Activated CD8-positive, alpha-beta memory T cell treated with anti-CD3 and anti-CD28 coated beads for 4 hours (primary cell): Measurements from ENCODE around the gene COMMD10.

Source experiments
- DNase-seq, 2 donors: peaks; one replicate each; pipeline ENCODE4 v3.0.0-alpha.2; 2020; ENCODE audit warnings: low read depth in 2 of 2

Gene COMMD10

GRCh38 chr5:116216246-116216645 lies 131.4 kb downstream of the COMMD10 start:
- DNase-seq, result no peak

- DNase-seq, result no peak
Observed at GRCh38 chr5:116225281-116225922, 140.6 kb downstream of the COMMD10 start.

- no peak for DNase-seq
Observed at GRCh38 chr5:116229131-116229689, 144.4 kb downstream of the COMMD10 start.

DNA sequence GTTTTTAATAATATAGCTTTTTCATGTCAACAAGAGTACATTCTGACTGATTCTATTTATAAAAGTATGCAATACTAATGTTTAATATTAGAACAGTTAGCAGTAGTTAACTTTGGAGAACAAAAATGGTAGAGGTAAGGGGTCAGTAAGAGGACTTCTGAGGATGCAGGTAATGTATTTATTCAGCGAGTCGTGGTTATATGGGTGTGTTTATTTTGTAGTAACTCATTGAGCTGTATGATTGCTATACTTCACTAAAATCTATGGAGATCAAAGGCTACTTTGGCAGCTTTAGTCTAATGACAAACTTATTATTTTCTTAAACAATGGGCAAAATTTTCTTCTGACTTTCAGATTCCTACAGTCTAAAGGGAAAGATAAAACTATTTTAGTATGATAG lies 146.5 kb downstream of the COMMD10 start:
- no peak for DNase-seq

- no peak for DNase-seq
Observed at GRCh38 chr5:116234681-116235080, 149.9 kb downstream of the COMMD10 start.

GRCh38 chr5:116237917-116238500 lies 153.2 kb downstream of the COMMD10 start:
- no peak for DNase-seq

- no peak for DNase-seq
Observed at GRCh38 chr5:116242343-116242742, 157.5 kb downstream of the COMMD10 start.

DNA sequence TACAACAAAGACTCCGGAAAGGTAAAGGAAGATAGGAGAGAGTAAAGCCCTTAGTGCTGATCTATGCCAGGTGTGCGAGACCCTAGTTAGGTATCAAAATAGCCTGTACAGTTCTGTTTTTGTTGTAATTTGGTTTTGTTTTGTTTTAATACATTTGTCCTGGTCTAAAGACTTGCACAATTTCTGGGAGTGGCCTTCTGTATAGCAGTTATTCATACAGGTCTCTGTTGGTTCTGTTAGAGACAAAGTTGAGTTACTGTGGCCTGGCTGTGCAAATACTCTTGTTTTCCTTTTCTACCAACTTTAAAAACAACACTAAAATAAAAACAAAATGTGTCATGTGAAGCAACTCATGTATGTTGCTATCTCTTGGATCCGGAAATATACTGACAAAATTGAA lies 163.6 kb downstream of the COMMD10 start:
- DNase-seq, result no peak

GRCh38 chr5:116249648-116250047 lies 164.8 kb downstream of the COMMD10 start:
- DNase-seq, result no peak

- DNase-seq, result no peak
Observed at GRCh38 chr5:116256717-116257116, 171.9 kb downstream of the COMMD10 start.

DNA sequence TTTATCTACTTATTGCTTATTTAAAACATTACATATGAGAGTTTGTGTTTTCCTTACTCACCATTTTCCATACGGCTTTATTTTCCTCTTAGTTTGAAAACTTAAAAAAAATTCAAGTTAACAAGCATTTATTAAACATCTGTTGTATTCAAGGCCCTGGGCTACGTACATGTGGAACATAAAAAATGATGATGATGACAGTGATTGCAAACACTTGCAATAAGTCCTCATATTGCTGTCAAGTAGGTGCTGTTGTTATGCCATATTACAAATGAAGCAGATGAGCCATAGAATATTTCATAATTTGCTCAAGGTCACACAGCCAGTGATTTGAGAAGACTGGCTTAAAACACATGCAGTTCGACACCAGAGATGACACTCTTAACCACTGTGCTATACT lies 180.6 kb downstream of the COMMD10 start:
- no peak for DNase-seq

GRCh38 chr5:116271446-116272025 lies 186.7 kb downstream of the COMMD10 start:
- no peak for DNase-seq

GRCh38 chr5:116272281-116272941 lies 187.6 kb downstream of the COMMD10 start:
- DNase-seq, result no peak

GRCh38 chr5:116273448-116274242 lies 188.8 kb downstream of the COMMD10 start:
- DNase-seq, result no peak

GRCh38 chr5:116274251-116274650 lies 189.4 kb downstream of the COMMD10 start:
- DNase-seq, result no peak

- no peak for DNase-seq
Observed at GRCh38 chr5:116275282-116275681, 190.5 kb downstream of the COMMD10 start.

DNA sequence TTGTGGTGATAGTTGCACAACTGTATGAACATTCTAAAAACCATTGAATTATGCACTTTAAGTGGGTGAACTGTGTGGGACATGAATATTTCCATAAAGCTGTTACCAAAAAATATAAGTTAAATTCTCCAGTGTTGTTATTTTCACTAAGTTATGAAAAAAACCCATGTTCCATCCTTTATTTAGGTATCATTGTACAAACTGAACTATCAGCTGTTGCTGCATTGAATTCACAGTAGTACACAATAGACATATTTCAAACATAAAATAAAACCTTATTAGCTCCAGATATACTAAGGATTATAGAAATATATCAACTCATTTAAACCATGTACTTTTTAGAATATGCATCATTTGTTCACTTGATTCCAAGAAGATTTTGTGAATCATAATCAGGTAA lies 192.1 kb downstream of the COMMD10 start:
- no peak for DNase-seq

DNA sequence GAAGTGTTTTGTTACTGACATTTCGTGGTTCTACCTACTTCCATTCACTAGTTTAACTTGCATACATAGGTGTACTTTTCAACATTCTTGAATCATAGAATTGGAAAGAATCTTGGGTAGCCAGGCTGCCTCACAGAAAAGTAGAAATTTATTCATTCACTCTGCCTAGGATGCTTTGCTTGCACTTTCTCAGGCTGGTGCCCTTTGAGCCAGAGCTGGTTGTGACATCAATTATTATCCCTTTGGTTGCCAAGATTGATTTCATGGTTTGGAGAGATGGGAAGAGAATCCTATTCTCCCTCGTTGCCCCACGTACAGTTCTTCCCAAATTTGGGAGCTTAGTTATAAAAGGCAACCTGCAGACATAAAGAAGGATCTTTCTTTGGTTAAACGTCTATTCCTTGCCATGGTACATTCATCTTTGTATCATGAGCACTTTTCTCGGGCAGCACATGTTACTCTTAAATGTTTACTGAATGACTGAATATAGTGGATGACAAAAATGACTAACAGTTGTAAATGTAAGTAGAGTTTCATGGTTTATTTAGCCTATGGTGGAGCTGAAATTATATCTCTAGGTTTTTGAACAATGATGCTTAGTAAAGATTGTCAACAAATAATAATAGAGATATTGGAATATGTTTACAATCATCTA lies 195.5 kb downstream of the COMMD10 start:
- no peak for DNase-seq

DNA sequence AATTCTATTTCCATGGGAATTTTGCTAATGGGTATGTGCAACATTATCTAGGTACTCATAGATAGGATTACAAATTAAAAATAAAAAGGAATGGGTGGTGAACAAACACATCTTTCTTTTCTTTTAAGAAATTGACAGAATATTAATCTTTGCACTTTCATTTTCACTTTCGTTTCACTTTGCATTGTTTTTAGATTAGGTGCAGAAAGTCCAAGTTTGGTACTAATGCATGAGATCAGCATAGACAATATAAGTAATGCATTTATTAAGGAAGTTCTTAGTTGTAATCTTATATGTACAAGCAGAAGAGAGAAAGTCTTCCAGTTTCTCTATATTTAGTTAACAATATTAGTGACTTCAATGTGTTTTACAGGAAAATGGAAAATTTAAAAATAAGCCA lies 196.5 kb downstream of the COMMD10 start:
- DNase-seq, result no peak

DNA sequence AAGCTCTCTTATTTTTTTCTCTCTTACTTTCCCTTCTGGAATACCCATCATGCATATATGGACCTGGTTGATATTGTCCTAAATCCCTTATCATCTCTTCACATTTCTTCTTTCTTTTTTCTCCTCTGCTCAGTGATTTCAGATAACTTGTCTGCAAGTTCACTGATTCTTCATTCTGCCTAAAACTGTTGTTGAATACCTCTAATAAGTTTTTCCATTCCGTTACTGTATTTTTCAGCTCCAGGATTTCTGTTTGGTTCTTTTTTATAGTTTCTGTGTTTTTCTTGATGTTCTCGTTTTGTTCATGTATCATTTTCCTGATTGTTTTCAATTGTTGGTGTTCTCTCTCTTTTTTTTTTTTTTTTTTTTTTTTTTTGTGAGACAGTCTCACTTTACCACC lies 203.7 kb downstream of the COMMD10 start:
- DNase-seq, result no peak

DNA sequence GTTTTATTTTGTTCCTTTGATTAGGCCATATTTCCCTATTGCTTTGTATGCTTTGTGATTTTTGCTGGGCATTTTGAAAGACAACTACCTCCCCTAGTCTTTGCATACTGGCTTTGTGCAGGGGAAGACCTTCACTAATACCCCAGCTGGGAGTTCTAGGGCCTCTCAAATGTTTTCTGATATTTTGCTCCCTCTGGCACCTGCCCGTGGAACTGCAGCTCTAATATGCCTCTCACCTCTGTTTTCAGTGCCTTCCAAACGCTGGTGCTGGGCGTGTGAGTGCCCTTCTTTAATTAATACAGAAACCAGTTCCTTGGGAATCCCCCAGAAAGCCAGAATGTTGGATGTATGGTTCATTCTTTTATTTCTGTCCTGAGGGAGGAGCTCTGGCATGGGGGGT lies 204.5 kb downstream of the COMMD10 start:
- no peak for DNase-seq
